ENCODE results near the gene SDK1.

DNA sequence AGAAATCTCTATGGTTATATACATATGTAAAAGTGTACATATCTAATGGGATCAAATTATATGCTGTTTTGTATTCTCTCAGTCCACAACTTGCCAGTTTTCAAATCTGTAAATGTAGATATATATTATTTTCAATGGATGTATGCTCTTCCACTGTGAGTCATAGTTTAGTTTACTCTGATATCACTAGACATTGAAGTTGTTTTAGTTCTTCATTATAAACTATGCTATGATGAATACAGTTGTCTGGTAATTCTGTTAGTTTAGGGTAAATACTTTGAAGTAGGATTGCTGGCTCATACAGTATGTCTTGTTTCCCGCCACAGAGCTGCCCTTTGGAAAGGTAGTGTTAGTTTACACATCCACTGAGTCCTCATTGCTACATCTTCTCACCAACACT, 25.2 kb downstream of the SDK1 start:
- no peak for TF ChIP-seq POLR2A (IDR thresholded peaks at IDR 0.05)
- TF ChIP-seq, protein P1, sequence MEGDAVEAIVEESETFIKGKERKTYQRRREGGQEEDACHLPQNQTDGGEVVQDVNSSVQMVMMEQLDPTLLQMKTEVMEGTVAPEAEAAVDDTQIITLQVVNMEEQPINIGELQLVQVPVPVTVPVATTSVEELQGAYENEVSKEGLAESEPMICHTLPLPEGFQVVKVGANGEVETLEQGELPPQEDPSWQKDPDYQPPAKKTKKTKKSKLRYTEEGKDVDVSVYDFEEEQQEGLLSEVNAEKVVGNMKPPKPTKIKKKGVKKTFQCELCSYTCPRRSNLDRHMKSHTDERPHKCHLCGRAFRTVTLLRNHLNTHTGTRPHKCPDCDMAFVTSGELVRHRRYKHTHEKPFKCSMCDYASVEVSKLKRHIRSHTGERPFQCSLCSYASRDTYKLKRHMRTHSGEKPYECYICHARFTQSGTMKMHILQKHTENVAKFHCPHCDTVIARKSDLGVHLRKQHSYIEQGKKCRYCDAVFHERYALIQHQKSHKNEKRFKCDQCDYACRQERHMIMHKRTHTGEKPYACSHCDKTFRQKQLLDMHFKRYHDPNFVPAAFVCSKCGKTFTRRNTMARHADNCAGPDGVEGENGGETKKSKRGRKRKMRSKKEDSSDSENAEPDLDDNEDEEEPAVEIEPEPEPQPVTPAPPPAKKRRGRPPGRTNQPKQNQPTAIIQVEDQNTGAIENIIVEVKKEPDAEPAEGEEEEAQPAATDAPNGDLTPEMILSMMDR (IDR thresholded peaks at IDR 0.05) = no peak
